ENCODE measurements around the gene RALGPS1.

The RALGPS1 gene

GRCh38 chr9:127113191-127113972 lies 198.8 kb downstream of the RALGPS1 start:
- WGBS (ENCODE audit: insufficient coverage) = 98% methylated on average over 8 of the region's 10 CpGs
- DNase-seq = no peak
- Histone ChIP-seq H3K27ac (ENCODE audit: insufficient read depth in 1 of 2, low read depth in 1 of 2, low read length in 2 of 2, poor library complexity in 1 of 2, severe bottlenecking in 2 of 2) (no peak overlapping the region), H3K9me3 (ENCODE audit: control extremely low read depth in 1 of 5, control insufficient read depth in 4 of 5, insufficient read depth in 2 of 5, low read depth in 1 of 5, low read length in 4 of 5) (no peaks in the 10 kb centered on the region), H3K27me3 (replicated peaks in 2 of 5; ENCODE audit: control insufficient read depth in 4 of 5, insufficient read depth in 5 of 5, low read length in 4 of 5) (peaks cover 0 to 6% (median 0%) of the 10 kb centered on the region in 5 experiments), H3K4me3 (ENCODE audit: control insufficient read depth in 1 of 7, extremely low read depth in 1 of 7, insufficient read depth in 4 of 7, low read depth in 2 of 7, low read length in 6 of 7) (no peak overlapping the region), H3K36me3 (ENCODE audit: control insufficient read depth in 4 of 4, insufficient read depth in 4 of 4, low read length in 3 of 4) (no peaks in the 10 kb centered on the region), H3K4me1 (ENCODE audit: control extremely low read depth in 1 of 4, control insufficient read depth in 4 of 4, insufficient read depth in 4 of 4, low read length in 3 of 4) (peaks cover 0 to 5% (median 0%) of the 10 kb centered on the region in 4 experiments)
- ChIA-PET POLR2A (no interaction called here), CTCF (no interaction called here)

GRCh38 chr9:127114606-127115005 lies 200.0 kb downstream of the RALGPS1 start:
- ChIA-PET POLR2A (no interaction called here), CTCF (no interaction called here)
- Histone ChIP-seq H3K36me3 (ENCODE audit: control insufficient read depth in 4 of 4, insufficient read depth in 4 of 4, low read length in 3 of 4) (no peaks in the 10 kb centered on the region), H3K4me1 (ENCODE audit: control extremely low read depth in 1 of 4, control insufficient read depth in 4 of 4, insufficient read depth in 4 of 4, low read length in 3 of 4) (peaks cover 0 to 5% (median 0%) of the 10 kb centered on the region in 4 experiments), H3K27ac (ENCODE audit: insufficient read depth in 1 of 2, low read depth in 1 of 2, low read length in 2 of 2, poor library complexity in 1 of 2, severe bottlenecking in 2 of 2) (no peak overlapping the region), H3K27me3 (replicated peaks in 2 of 5; ENCODE audit: control insufficient read depth in 4 of 5, insufficient read depth in 5 of 5, low read length in 4 of 5) (peaks cover 0 to 3% (median 0%) of the 10 kb centered on the region in 5 experiments), H3K4me3 (ENCODE audit: control insufficient read depth in 1 of 7, extremely low read depth in 1 of 7, insufficient read depth in 4 of 7, low read depth in 2 of 7, low read length in 6 of 7) (no peak overlapping the region), H3K9me3 (ENCODE audit: control extremely low read depth in 1 of 5, control insufficient read depth in 4 of 5, insufficient read depth in 2 of 5, low read depth in 1 of 5, low read length in 4 of 5) (no peaks in the 10 kb centered on the region)
- no peak for DNase-seq
- WGBS (ENCODE audit: insufficient coverage) = 96% methylated on average over 5 of the region's 5 CpGs

GRCh38 chr9:127116088-127116726 lies 201.6 kb downstream of the RALGPS1 start:
- ChIA-PET POLR2A (no interaction called here), CTCF (interaction anchor here (0.8 to 1.1 kb wide), 3 partner anchors 13 to 151 kb away, joined by 3 read pairs; no protein-coding TSS in a partner anchor)
- Histone ChIP-seq H3K36me3 (ENCODE audit: control insufficient read depth in 4 of 4, insufficient read depth in 4 of 4, low read length in 3 of 4) (no peaks in the 10 kb centered on the region), H3K9me3 (ENCODE audit: control extremely low read depth in 1 of 5, control insufficient read depth in 4 of 5, insufficient read depth in 2 of 5, low read depth in 1 of 5, low read length in 4 of 5) (no peaks in the 10 kb centered on the region), H3K27me3 (replicated peaks in 2 of 5; ENCODE audit: control insufficient read depth in 4 of 5, insufficient read depth in 5 of 5, low read length in 4 of 5) (peaks cover 0 to 8% (median under 1%) of the 10 kb centered on the region in 5 experiments), H3K4me3 (ENCODE audit: control insufficient read depth in 1 of 7, extremely low read depth in 1 of 7, insufficient read depth in 4 of 7, low read depth in 2 of 7, low read length in 6 of 7) (no peak overlapping the region), H3K4me1 (ENCODE audit: control extremely low read depth in 1 of 4, control insufficient read depth in 4 of 4, insufficient read depth in 4 of 4, low read length in 3 of 4) (peaks cover 0 to 5% (median 0%) of the 10 kb centered on the region in 4 experiments), H3K27ac (ENCODE audit: insufficient read depth in 1 of 2, low read depth in 1 of 2, low read length in 2 of 2, poor library complexity in 1 of 2, severe bottlenecking in 2 of 2) (no peak overlapping the region)
- WGBS (ENCODE audit: insufficient coverage) = 83% methylated on average over 6 of the region's 6 CpGs
- DNase-seq = peak in 2 of 3 donors; percentile 35 to 43

GRCh38 chr9:127116957-127117356 lies 202.4 kb downstream of the RALGPS1 start:
- Histone ChIP-seq H3K36me3 (ENCODE audit: control insufficient read depth in 4 of 4, insufficient read depth in 4 of 4, low read length in 3 of 4) (no peaks in the 10 kb centered on the region), H3K27ac (ENCODE audit: insufficient read depth in 1 of 2, low read depth in 1 of 2, low read length in 2 of 2, poor library complexity in 1 of 2, severe bottlenecking in 2 of 2) (no peak overlapping the region), H3K27me3 (replicated peaks in 2 of 5; ENCODE audit: control insufficient read depth in 4 of 5, insufficient read depth in 5 of 5, low read length in 4 of 5) (peaks cover 0 to 16% (median 7%) of the 10 kb centered on the region in 5 experiments), H3K4me3 (ENCODE audit: control insufficient read depth in 1 of 7, extremely low read depth in 1 of 7, insufficient read depth in 4 of 7, low read depth in 2 of 7, low read length in 6 of 7) (no peak overlapping the region), H3K4me1 (ENCODE audit: control extremely low read depth in 1 of 4, control insufficient read depth in 4 of 4, insufficient read depth in 4 of 4, low read length in 3 of 4) (peaks cover 0 to 5% (median 0%) of the 10 kb centered on the region in 4 experiments), H3K9me3 (ENCODE audit: control extremely low read depth in 1 of 5, control insufficient read depth in 4 of 5, insufficient read depth in 2 of 5, low read depth in 1 of 5, low read length in 4 of 5) (no peaks in the 10 kb centered on the region)
- DNase-seq = no peak
- ChIA-PET POLR2A (no interaction called here), CTCF (interaction anchor here (1.1 kb wide), 1 partner anchor 13 kb away, joined by 3 read pairs; no protein-coding TSS in a partner anchor)
- 97% methylated on average over 2 of the region's 2 CpGs for WGBS (ENCODE audit: insufficient coverage)

GRCh38 chr9:127117801-127118200 lies 203.2 kb downstream of the RALGPS1 start:
- POLR2A ChIA-PET = no interaction called here

GRCh38 chr9:127118597-127119319 lies 204.2 kb downstream of the RALGPS1 start:
- 96% methylated on average over 7 of the region's 8 CpGs for WGBS (ENCODE audit: insufficient coverage)
- ChIA-PET CTCF (no interaction called here), POLR2A (interaction anchor here (0.7 kb wide), 1 partner anchor 28 kb away, joined by 4 read pairs; no protein-coding TSS in a partner anchor)

More at GRCh38 chr9:127117801-127118200, 203.2 kb downstream of the RALGPS1 start:
- DNase-seq = no peak
- CTCF ChIA-PET = no interaction called here
- H3K9me3 ChIP-seq (ENCODE audit: control extremely low read depth in 1 of 5, control insufficient read depth in 4 of 5, insufficient read depth in 2 of 5, low read depth in 1 of 5, low read length in 4 of 5) = no peaks in the 10 kb centered on the region
- H3K4me3 ChIP-seq (ENCODE audit: control insufficient read depth in 1 of 7, extremely low read depth in 1 of 7, insufficient read depth in 4 of 7, low read depth in 2 of 7, low read length in 6 of 7) = no peak overlapping the region
- H3K27ac ChIP-seq (ENCODE audit: insufficient read depth in 1 of 2, low read depth in 1 of 2, low read length in 2 of 2, poor library complexity in 1 of 2, severe bottlenecking in 2 of 2) = no peak overlapping the region
- peaks cover 0 to 24% (median 10%) of the 10 kb centered on the region in 5 experiments for H3K27me3 ChIP-seq (replicated peaks in 2 of 5; ENCODE audit: control insufficient read depth in 4 of 5, insufficient read depth in 5 of 5, low read length in 4 of 5)
- H3K4me1 ChIP-seq (ENCODE audit: control extremely low read depth in 1 of 4, control insufficient read depth in 4 of 4, insufficient read depth in 4 of 4, low read length in 3 of 4) = peaks cover 0 to 12% (median 8%) of the 10 kb centered on the region in 4 experiments
- WGBS (ENCODE audit: insufficient coverage) = no CpG with 5 or more reads among the region's 4 CpGs
- H3K36me3 ChIP-seq (ENCODE audit: control insufficient read depth in 4 of 4, insufficient read depth in 4 of 4, low read length in 3 of 4) = no peaks in the 10 kb centered on the region

More at GRCh38 chr9:127118597-127119319, 204.2 kb downstream of the RALGPS1 start:
- H3K4me1 ChIP-seq (ENCODE audit: control extremely low read depth in 1 of 4, control insufficient read depth in 4 of 4, insufficient read depth in 4 of 4, low read length in 3 of 4) = peaks cover 0 to 16% (median 15%) of the 10 kb centered on the region in 4 experiments
- no peak overlapping the region for H3K27ac ChIP-seq (ENCODE audit: insufficient read depth in 1 of 2, low read depth in 1 of 2, low read length in 2 of 2, poor library complexity in 1 of 2, severe bottlenecking in 2 of 2)
- H3K9me3 ChIP-seq (ENCODE audit: control extremely low read depth in 1 of 5, control insufficient read depth in 4 of 5, insufficient read depth in 2 of 5, low read depth in 1 of 5, low read length in 4 of 5) = no peaks in the 10 kb centered on the region
- no peaks in the 10 kb centered on the region for H3K36me3 ChIP-seq (ENCODE audit: control insufficient read depth in 4 of 4, insufficient read depth in 4 of 4, low read length in 3 of 4)
- DNase-seq = peak in 1 of 3 donors; percentile 4
- H3K27me3 ChIP-seq (replicated peaks in 2 of 5; ENCODE audit: control insufficient read depth in 4 of 5, insufficient read depth in 5 of 5, low read length in 4 of 5) = peaks cover 0 to 34% (median 16%) of the 10 kb centered on the region in 5 experiments
- no peak overlapping the region for H3K4me3 ChIP-seq (ENCODE audit: control insufficient read depth in 1 of 7, extremely low read depth in 1 of 7, insufficient read depth in 4 of 7, low read depth in 2 of 7, low read length in 6 of 7)
